Endothelial cell of umbilical vein (primary cell): ENCODE measurements around the gene RPL31. TPM values are rescaled to one million over a fixed set of nuclear protein-coding genes. Genes with fewer than 3 reads are reported as not detected.

Source experiments
- BruUV-seq: library from RNA; stranded (reverse); fragments of 400-500 nt; replicated peaks from 2 replicates; lab custom pipeline; 2021; lab: Mats Ljungman, UMichigan
- CTCF ChIA-PET: fragments of 300-600, 350-600 bp; sonication (Branson Sonifier 250); formaldehyde crosslinking; loops from one replicate; lab custom pipeline; 2021; ENCODE audit warnings: antibody characterized with exemption, inconsistent platforms; lab: Charles Lee
- POLR2A ChIA-PET: fragments of 300-600, 350-600 bp; sonication (Branson Sonifier 250); formaldehyde crosslinking; loops from one replicate; lab custom pipeline; 2021; ENCODE audit warnings: antibody characterized with exemption, inconsistent platforms; lab: Charles Lee
- DNase-seq: peaks from one replicate; pipeline ENCODE4 v3.0.0-alpha.2; 2011; ENCODE audit warnings: low read depth, low spot score
- FAIRE-seq: peaks from 2 replicates; lab custom pipeline; 2011; peaks lifted over from hg19 to GRCh38; lab: Jason Lieb, UNC
- H2AFZ ChIP-seq: 2 replicates; pipeline ENCODE4 v1.6.0; 2012; ENCODE audit warnings: low read depth, low read length, control low read depth, inconsistent platforms
- H3K27ac ChIP-seq: 2 replicates; pipeline ENCODE4 v1.5.1; 2011; ENCODE audit warnings: low read depth, mild to moderate bottlenecking, control low read depth, low read length, moderate library complexity; ENCODE audit not compliant: insufficient read depth
- H3K27me3 ChIP-seq, 2 experiments: 2 replicates each; pipeline versions ENCODE4 v1.6.0 to v1.6.1; 2011; ENCODE audit warnings: low read length in 2 of 2, mixed read lengths in 1 of 2; ENCODE audit not compliant: control insufficient read depth in 2 of 2, insufficient read depth in 2 of 2
- H3K36me3 ChIP-seq, 2 experiments: 2 replicates in 1 of 2; 3 replicates in 1 of 2; pipeline ENCODE4 v1.5.1; 2011; ENCODE audit warnings: low read length in 2 of 2, mild to moderate bottlenecking in 1 of 2, moderate library complexity in 1 of 2; ENCODE audit not compliant: control insufficient read depth in 2 of 2, insufficient read depth in 2 of 2; ENCODE audit errors: extremely low read depth in 1 of 2
- H3K4me1 ChIP-seq: 3 replicates; pipeline ENCODE4 v1.5.1; 2011; ENCODE audit warnings: mild to moderate bottlenecking, low read length; ENCODE audit not compliant: control insufficient read depth, insufficient read depth; ENCODE audit errors: extremely low read depth
- H3K4me2 ChIP-seq: 2 replicates; pipeline ENCODE4 v1.6.1; 2011; ENCODE audit warnings: low read length, control low read depth, mixed read lengths; ENCODE audit not compliant: insufficient read depth
- H3K4me3 ChIP-seq, 3 experiments: fragments of 200-600 bp in 1 of 3; sonication (generic), shearing (Covaris generic) in 1 of 3; replicated peaks in 1 of 3; 2 replicates each; pipeline ENCODE4 v1.5.1; 2011 to 2016; ENCODE audit warnings: control low read depth in 3 of 3, low read length in 3 of 3, mild to moderate bottlenecking in 2 of 3, inconsistent platforms in 1 of 3, low read depth in 1 of 3, moderate library complexity in 1 of 3; ENCODE audit not compliant: insufficient read depth in 1 of 3
- H3K79me2 ChIP-seq: 2 replicates; pipeline ENCODE4 v1.6.0; 2012; ENCODE audit warnings: low read length, inconsistent platforms; ENCODE audit not compliant: control insufficient read depth, insufficient read depth
- H3K9ac ChIP-seq: replicated peaks from 2 replicates; pipeline ENCODE3; 2011; ENCODE audit warnings: low read length, control low read depth; ENCODE audit not compliant: insufficient read depth; ENCODE audit errors: extremely low read depth
- H3K9me1 ChIP-seq: replicated peaks from 3 replicates; pipeline ENCODE4 v1.6.0; 2011; ENCODE audit warnings: mild to moderate bottlenecking, low read length; ENCODE audit not compliant: control insufficient read depth, insufficient read depth; ENCODE audit errors: extremely low read depth
- H3K9me3 ChIP-seq: replicated peaks from 2 replicates; pipeline ENCODE4 v1.5.1; 2012; ENCODE audit warnings: low read length, inconsistent platforms; ENCODE audit not compliant: control insufficient read depth, insufficient read depth
- H4K20me1 ChIP-seq: replicated peaks from 2 replicates; pipeline ENCODE3; 2011; ENCODE audit warnings: mild to moderate bottlenecking, low read length; ENCODE audit not compliant: control insufficient read depth, insufficient read depth; ENCODE audit errors: extremely low read depth
- CTCF ChIP-seq, 2 donors: IDR thresholded peaks; 1 replicate in 1 of 2; 2 replicates in 1 of 2; pipeline ENCODE4 v1.5.1; 2011; ENCODE audit warnings: low read length in 2 of 2, mild to moderate bottlenecking in 2 of 2, moderate library complexity in 2 of 2, control low read depth in 1 of 2, inconsistent platforms in 1 of 2, low read depth in 1 of 2; ENCODE audit not compliant: insufficient read depth in 1 of 2; ENCODE audit errors: extremely low read depth in 1 of 2
- EZH2 ChIP-seq: IDR thresholded peaks from 2 replicates; pipeline ENCODE4 v1.6.1; 2012; ENCODE audit warnings: borderline replicate concordance, low read depth, mild to moderate bottlenecking, moderate library complexity, low read length, inconsistent platforms; ENCODE audit not compliant: severe bottlenecking
- FOS ChIP-seq: IDR thresholded peaks from 2 replicates; pipeline ENCODE4 v1.6.1; 2011; ENCODE audit warnings: mild to moderate bottlenecking, low read length, moderate library complexity, borderline replicate concordance; ENCODE audit not compliant: insufficient read depth
- GATA2 ChIP-seq: IDR thresholded peaks from 2 replicates; pipeline ENCODE4 v1.7.0; 2011; ENCODE audit warnings: low read depth, mild to moderate bottlenecking, moderate library complexity, mixed read lengths, low read length; ENCODE audit not compliant: insufficient read length, insufficient read depth
- JUN ChIP-seq: IDR thresholded peaks from 2 replicates; pipeline ENCODE4 v1.6.1; 2011; ENCODE audit warnings: borderline replicate concordance, low read depth; ENCODE audit not compliant: insufficient read length, insufficient read depth
- MAX ChIP-seq: IDR thresholded peaks from 2 replicates; pipeline ENCODE4 v1.6.1; 2011; ENCODE audit not compliant: insufficient read depth, insufficient read length
- MYC ChIP-seq: IDR thresholded peaks from one replicate; pipeline ENCODE4 v1.6.1; 2011; ENCODE audit warnings: mild to moderate bottlenecking, low read depth, low read length
- POLR2A ChIP-seq: IDR thresholded peaks from 2 replicates; pipeline ENCODE4 v1.6.1; 2012; ENCODE audit warnings: low read depth, mild to moderate bottlenecking, control low read depth, low read length
- POLR2AphosphoS5 ChIP-seq: IDR thresholded peaks from 2 replicates; pipeline ENCODE4 v1.6.1; 2012; ENCODE audit warnings: low read depth, mild to moderate bottlenecking, control low read depth, low read length, moderate library complexity; ENCODE audit not compliant: insufficient read depth
- dilution Hi-C: fragments of 300-500 bp; cut with MboI; formaldehyde crosslinking; loops from one replicate; pipeline ENCODE4 v1.15.0; 2019; ENCODE audit warnings: low sequenced_read_pairs; ENCODE audit not compliant: extremely low pct_ligation_motif_present
- intact Hi-C: fragments of 100-400 bp; cut with micrococcal nuclease; formaldehyde crosslinking; loops from one replicate; pipeline ENCODE4 v1.10.0; 2022
- polyA plus RNA-seq, 4 experiments: library from polyadenylated mRNA; depleted of rRNA in 3 of 4; stranded (reverse) in 3 of 4; unstranded in 1 of 4; fragments of >200 nt; gene quantifications; 2 replicates each; pipeline versions ENCODE4 v1.2.1 to v1.2.3, GENCODE V29; 2011 to 2012; ENCODE audit warnings: missing spikeins in 1 of 4
- total RNA-seq: library from RNA; stranded (reverse); gene quantifications from 2 replicates; pipeline ENCODE4 v1.2.3, GENCODE V29; 2021

The RPL31 gene
- total and polyA plus RNA-seq, 2 donors (not counting 3 experiments of a cell fraction or from before 2014, with no cell fraction given): 1,137 to 1,355 TPM

GRCh38 chr2:100977511-100977910 lies 24.6 kb upstream of the RPL31 start:
- Histone ChIP-seq H3K4me3 (no peak overlapping the region), H3K9me3 (no peaks in the 10 kb centered on the region), H3K4me2 (no peak overlapping the region), H3K27me3 (no peaks in the 10 kb centered on the region), H3K36me3 (peaks cover 5 to 30% of the 10 kb centered on the region in 2 experiments), H3K27ac (peak overlapping the region; percentile 83), H3K9me1 (no peaks in the 10 kb centered on the region), H3K9ac (no peak overlapping the region), H2AFZ (no peak overlapping the region), H4K20me1 (no peaks in the 10 kb centered on the region), H3K4me1 (peaks cover 11% of the 10 kb centered on the region), H3K79me2 (no peaks in the 10 kb centered on the region)
- ChIA-PET POLR2A (no interaction called here), CTCF (interaction anchor here (1.8 to 3.9 kb wide), 3 partner anchors 18 to 247 kb away, joined by 4 to 22 read pairs (median 6); no protein-coding TSS in a partner anchor)
- no peak for DNase-seq
- no peak for TF ChIP-seq GATA2
- no peak for TF ChIP-seq EZH2
- no peak for TF ChIP-seq POLR2AphosphoS5
- no peak for TF ChIP-seq JUN
- no peak for TF ChIP-seq MAX
- no peak for TF ChIP-seq CTCF (IDR thresholded peaks at IDR 0.05; ENCODE audit: extremely low read depth in 1 of 2, insufficient read depth in 1 of 2, low read depth in 1 of 2, low read length in 2 of 2)
- TF ChIP-seq POLR2A: no peak
- no peak for TF ChIP-seq FOS
- TF ChIP-seq MYC: no peak
- no TSS peak for BruUV-seq
- FAIRE-seq: no peak
- dilution Hi-C loops (no loop called here), intact Hi-C loops (no loop called here)
